ENCODE data around the gene SLC27A1. TPM values are rescaled to one million over a fixed set of nuclear protein-coding genes. Genes with fewer than 3 reads are reported as not detected.

The SLC27A1 gene
- polyA plus RNA-seq, 1 of the 3 experiments (the other 2 are of a cell fraction) = 15.0 TPM

- Histone ChIP-seq H3K4me3 (ENCODE audit: low read depth in 2 of 2, low read length in 1 of 2) (no peak overlapping the region), H3K27ac (ENCODE audit: low read depth in 2 of 2, low read length in 1 of 2) (peak overlapping the region in 1 of 2 experiments; percentile 31; a peak in 1 of 4 replicates), H3F3A (replicated peaks; ENCODE audit: insufficient read depth) (peaks cover 6% of the 10 kb centered on the region), H3K27me3 (ENCODE audit: insufficient read depth) (no peaks in the 10 kb centered on the region), H3K4me1 (ENCODE audit: control insufficient read depth in 1 of 2, insufficient read depth in 2 of 2, low read depth in 1 of 2, low read length in 1 of 2) (no peaks in the 10 kb centered on the region; a peak in 1 of 4 replicates), H4K20me1 (ENCODE audit: insufficient read depth) (peaks cover 4% of the 10 kb centered on the region; the same call in 1 of the 2 replicates), H3K4me2 (no peak overlapping the region), H3K9me3 (no peaks in the 10 kb centered on the region), H3K9ac (no peak overlapping the region), H3K79me2 (ENCODE audit: insufficient read depth) (no peaks in the 10 kb centered on the region), H2AFZ (ENCODE audit: low read depth) (no peak overlapping the region), H3K36me3 (replicated peaks in 1 of 2; ENCODE audit: control insufficient read depth in 1 of 2, insufficient read depth in 2 of 2, low read length in 1 of 2) (peaks cover 0 to 3% of the 10 kb centered on the region in 2 experiments), H3K9me2 (no peaks in the 10 kb centered on the region)
- ChIA-PET POLR2A (no interaction called here), CTCF (no interaction called here)
- TF ChIP-seq EZH2phosphoT487 (IDR thresholded peaks at IDR 0.05; ENCODE audit: borderline replicate concordance, low read depth) (no peak), PBX3 (IDR thresholded peaks at IDR 0.05) (peak; percentile 27), MXI1 (IDR thresholded peaks at IDR 0.05; ENCODE audit: low read depth, low read length) (no peak), MEF2A (IDR thresholded peaks at IDR 0.05; ENCODE audit: borderline replicate concordance, low read depth) (no peak), NFIC (IDR thresholded peaks at IDR 0.05; ENCODE audit: borderline replicate concordance) (no peak), TCF12 (IDR thresholded peaks at IDR 0.05) (peak; percentile 32; the same call in 1 of the 2 replicates)
- peak; percentile 21 for DNase-seq
- WGBS (ENCODE audit: low lambda C conversion rate) = 69% methylated on average over 5 of the region's 5 CpGs
These were observed 21.0 kb downstream of the SLC27A1 start for GRCh38 chr19:17491287-17491686.

- TF ChIP-seq MAX (IDR thresholded peaks at IDR 0.05; ENCODE audit: low read depth) = no peak
- no peak for TF ChIP-seq EP300 (IDR thresholded peaks at IDR 0.05; ENCODE audit: borderline replicate concordance in 1 of 2, low read depth in 1 of 2, low read length in 1 of 2)
- TF ChIP-seq JUND (IDR thresholded peaks at IDR 0.05) = no peak
- no peak for TF ChIP-seq MEF2A (IDR thresholded peaks at IDR 0.05; ENCODE audit: borderline replicate concordance, low read depth)
- TF ChIP-seq CTCF (IDR thresholded peaks at IDR 0.05) = no peak
- no peak for TF ChIP-seq FOSL2 (IDR thresholded peaks at IDR 0.05; ENCODE audit: borderline replicate concordance, low read depth)
- TF ChIP-seq IRF3 (IDR thresholded peaks at IDR 0.05; ENCODE audit: low read depth, low read length) = no peak
- TF ChIP-seq ELF1 (IDR thresholded peaks at IDR 0.05) = no peak
- no peak for TF ChIP-seq REST (IDR thresholded peaks at IDR 0.05; ENCODE audit: low read depth, low read length)
- TF ChIP-seq MXI1 (IDR thresholded peaks at IDR 0.05; ENCODE audit: low read depth, low read length) = no peak
- Histone ChIP-seq H3K27me3 (ENCODE audit: insufficient read depth) (no peaks in the 10 kb centered on the region), H3K9me2 (no peaks in the 10 kb centered on the region), H2AFZ (ENCODE audit: low read depth) (no peak overlapping the region), H3K4me2 (no peak overlapping the region), H3K79me2 (ENCODE audit: insufficient read depth) (no peaks in the 10 kb centered on the region; the same call in 1 of the 2 replicates), H3K36me3 (replicated peaks in 1 of 2; ENCODE audit: control insufficient read depth in 1 of 2, insufficient read depth in 2 of 2, low read length in 1 of 2) (peaks cover 3 to 7% of the 10 kb centered on the region in 2 experiments), H3K27ac (ENCODE audit: low read depth in 2 of 2, low read length in 1 of 2) (no peak overlapping the region), H3K9ac (no peak overlapping the region), H3K9me3 (no peaks in the 10 kb centered on the region), H3F3A (replicated peaks; ENCODE audit: insufficient read depth) (no peaks in the 10 kb centered on the region), H3K4me1 (ENCODE audit: control insufficient read depth in 1 of 2, insufficient read depth in 2 of 2, low read depth in 1 of 2, low read length in 1 of 2) (no peaks in the 10 kb centered on the region; a peak in 1 of 4 replicates), H3K4me3 (ENCODE audit: low read depth in 2 of 2, low read length in 1 of 2) (no peak overlapping the region), H4K20me1 (ENCODE audit: insufficient read depth) (peaks cover 7% of the 10 kb centered on the region; the same call in 1 of the 2 replicates)
- ChIA-PET POLR2A (no interaction called here), CTCF (interaction anchor here (0.5 to 2.5 kb wide), 20 partner anchors 8 to 111 kb away, joined by 3 to 15 read pairs (median 4); partner anchors contain the start of genes PGLS and SLC27A1)
- WGBS (ENCODE audit: low lambda C conversion rate) = 79% methylated on average over 8 of the region's 9 CpGs
- peak; percentile 7 for DNase-seq
These were observed 25.4 kb downstream of the SLC27A1 start for GRCh38 chr19:17495639-17496296.
